Heart left ventricle (tissue), 13 donors: ENCODE measurements around the gene CXXC4.

Experiments
- CTCF ChIP-seq, 12 donors: fragments of 200-600 bp; sonication (generic) in 4 of 12; IDR thresholded peaks; one replicate each; pipeline versions ENCODE4 v1.5.0 to v1.8.0; 2018 to 2022; ENCODE audit warnings: antibody characterized with exemption in 12 of 12, mild to moderate bottlenecking in 5 of 12
- POLR2A ChIP-seq, 2 donors: fragments of 450-650 bp; IDR thresholded peaks; one replicate each; pipeline ENCODE4 v1.6.1; 2017; ENCODE audit warnings: antibody characterized with exemption in 2 of 2, mild to moderate bottlenecking in 2 of 2, moderate library complexity in 2 of 2
- donor health status: ischemic (EF 13 %, LVEDD 7.1; RV severe dilation, severe dysfunction).
- donor health status: DM: no; HTN: yes; CAD: no.
- donor health status: DM: no; HTN: no; CAD: no.
- donor health status: ischemic (EF 25% LVEDD 6.9; RV normal size, moderate dysfunction).
- donor health status: ischemic (EF 25% LVEDD 5.7; RV mildly dilated, moderate dysfunction).
- donor health status: ischemic (EF 35%, LVEDD 5.7; RV mildly dilated, moderate dysfunction).
- donor health status: nonischemic (EF 11% LVEDD 7.7; RV severe dilation, severe dysfunction).
- donor health status: DM: yes; HTN: yes; CAD: no.
- donor health status: PGD.
- donor health status: ischemic (EF 29% LVEDD 5.4; RV normal size, mild dysfunction).
- donor health status: nonischemic (EF 23%, LVEDD 6.1; RV moderate dilation, normal function).

- TF ChIP-seq CTCF (IDR thresholded peaks at IDR 0.05) (peak in 1 of 12 donors; percentile 12), POLR2A (IDR thresholded peaks at IDR 0.05) (no peak)
Measured at GRCh38 chr4:104491481-104492182, 3.1 kb downstream of the CXXC4 start.
